Stimulated activated memory B cell treated with anti-CD40 and anti-IgM and Interleukin-4, amounts not matched to agents 10 μg/mL and 1 μg/mL and 100 μg/mL, for 72 hours (primary cell): ENCODE measurements around the gene PLEKHM1.
A peak's percentile ranks its signal among the peaks of the same experiment; 100 is the strongest.
"Not testable (repeated sequence)": the region's sequence is repeated elsewhere in the genome, so short reads cannot be mapped to it uniquely, and the experiment has no call there.

ENCODE experiments used
- ATAC-seq: fragments of 150-1000 bp; cut with Tn5 transposase; 2 replicates; pipeline ENCODE4 v1.10.0; 2021
- H3K27ac Mint-ChIP-seq: one replicate; pipeline ENCODE4 v1.8.0; 2022; ENCODE audit warnings: mild to moderate bottlenecking, mixed read lengths
- H3K27me3 Mint-ChIP-seq: one replicate; pipeline ENCODE4 v1.8.0; 2022; ENCODE audit warnings: mixed read lengths
- H3K36me3 Mint-ChIP-seq: one replicate; pipeline ENCODE4 v1.8.0; 2022; ENCODE audit warnings: mixed read lengths
- H3K4me1 Mint-ChIP-seq: one replicate; pipeline ENCODE4 v1.8.0; 2022; ENCODE audit warnings: mixed read lengths
- H3K4me3 Mint-ChIP-seq: one replicate; pipeline ENCODE4 v1.8.0; 2022; ENCODE audit warnings: mild to moderate bottlenecking, moderate library complexity, mixed read lengths
- H3K9me3 Mint-ChIP-seq: one replicate; pipeline ENCODE4 v1.8.0; 2022; ENCODE audit warnings: mixed read lengths

Gene PLEKHM1

GRCh38 chr17:45482317-45482716 is 8.2 kb downstream of the PLEKHM1 start:
- ATAC-seq, H3K9me3 Mint-ChIP-seq, H3K27ac Mint-ChIP-seq, H3K36me3 Mint-ChIP-seq, H3K4me3 Mint-ChIP-seq, H3K27me3 Mint-ChIP-seq: not testable (repeated sequence)
- H3K4me1 Mint-ChIP-seq: peaks cover 18% of the 10 kb centered on the region

- H3K9me3 Mint-ChIP-seq, H3K27ac Mint-ChIP-seq, H3K27me3 Mint-ChIP-seq, H3K4me3 Mint-ChIP-seq, H3K4me1 Mint-ChIP-seq, ATAC-seq: not testable (repeated sequence)
- H3K36me3 Mint-ChIP-seq: peaks cover 32% of the 10 kb centered on the region
Observed at GRCh38 chr17:45475436-45475835, 15.1 kb downstream of the PLEKHM1 start.

GRCh38 chr17:45472249-45472648 is 18.3 kb downstream of the PLEKHM1 start:
- not testable (repeated sequence) for H3K27me3 Mint-ChIP-seq, H3K9me3 Mint-ChIP-seq, H3K4me1 Mint-ChIP-seq, H3K27ac Mint-ChIP-seq, H3K4me3 Mint-ChIP-seq, ATAC-seq
- H3K36me3 Mint-ChIP-seq: peaks cover 25% of the 10 kb centered on the region

GRCh38 chr17:45469204-45469563 is 21.3 kb downstream of the PLEKHM1 start:
- not testable (repeated sequence) for ATAC-seq, H3K27ac Mint-ChIP-seq, H3K27me3 Mint-ChIP-seq, H3K4me1 Mint-ChIP-seq, H3K4me3 Mint-ChIP-seq, H3K9me3 Mint-ChIP-seq
- peaks cover 10% of the 10 kb centered on the region for H3K36me3 Mint-ChIP-seq

- H3K9me3 Mint-ChIP-seq, H3K4me1 Mint-ChIP-seq, ATAC-seq, H3K4me3 Mint-ChIP-seq, H3K27ac Mint-ChIP-seq, H3K27me3 Mint-ChIP-seq: not testable (repeated sequence)
- peaks cover 10% of the 10 kb centered on the region for H3K36me3 Mint-ChIP-seq
Observed at GRCh38 chr17:45468293-45469203, 22.0 kb downstream of the PLEKHM1 start.

GRCh38 chr17:45461524-45462327 is 28.8 kb downstream of the PLEKHM1 start:
- not testable (repeated sequence) for H3K4me3 Mint-ChIP-seq, H3K9me3 Mint-ChIP-seq, H3K27me3 Mint-ChIP-seq
- H3K27ac Mint-ChIP-seq: peak overlapping the region; percentile 61
- H3K4me1 Mint-ChIP-seq: peaks cover 12% of the 10 kb centered on the region
- peaks cover 11% of the 10 kb centered on the region for H3K36me3 Mint-ChIP-seq
- peak; percentile 99 for ATAC-seq

- not testable (repeated sequence) for ATAC-seq, H3K9me3 Mint-ChIP-seq, H3K4me3 Mint-ChIP-seq, H3K27ac Mint-ChIP-seq, H3K27me3 Mint-ChIP-seq
- peaks cover 12% of the 10 kb centered on the region for H3K4me1 Mint-ChIP-seq
- peaks cover 19% of the 10 kb centered on the region for H3K36me3 Mint-ChIP-seq
Observed at GRCh38 chr17:45460422-45460821, 30.1 kb downstream of the PLEKHM1 start.

GRCh38 chr17:45454341-45454740 is 36.2 kb downstream of the PLEKHM1 start:
- Mint-ChIP-seq H3K4me1 (peaks cover 24% of the 10 kb centered on the region), H3K36me3 (peaks cover 47% of the 10 kb centered on the region)
- H3K9me3 Mint-ChIP-seq, H3K27ac Mint-ChIP-seq, H3K4me3 Mint-ChIP-seq, H3K27me3 Mint-ChIP-seq, ATAC-seq: not testable (repeated sequence)

GRCh38 chr17:45453731-45454130 is 36.8 kb downstream of the PLEKHM1 start:
- H3K9me3 Mint-ChIP-seq: not testable (repeated sequence)

GRCh38 chr17:45453225-45453534 is 37.3 kb downstream of the PLEKHM1 start:
- H3K4me1 Mint-ChIP-seq: peaks cover 24% of the 10 kb centered on the region
- H3K27ac Mint-ChIP-seq, ATAC-seq, H3K9me3 Mint-ChIP-seq, H3K4me3 Mint-ChIP-seq, H3K27me3 Mint-ChIP-seq: not testable (repeated sequence)
- H3K36me3 Mint-ChIP-seq: peaks cover 47% of the 10 kb centered on the region

More at GRCh38 chr17:45453731-45454130, 36.8 kb downstream of the PLEKHM1 start:
- not testable (repeated sequence) for H3K27ac Mint-ChIP-seq, H3K4me3 Mint-ChIP-seq, ATAC-seq, H3K27me3 Mint-ChIP-seq
- Mint-ChIP-seq H3K4me1 (peaks cover 24% of the 10 kb centered on the region), H3K36me3 (peaks cover 47% of the 10 kb centered on the region)

GRCh38 chr17:45452329-45453224 is 37.9 kb downstream of the PLEKHM1 start:
- not testable (repeated sequence) for H3K27ac Mint-ChIP-seq, H3K9me3 Mint-ChIP-seq, H3K27me3 Mint-ChIP-seq
- peak; percentile 66 for ATAC-seq
- peaks cover 24% of the 10 kb centered on the region for H3K4me1 Mint-ChIP-seq
- H3K36me3 Mint-ChIP-seq: peaks cover 47% of the 10 kb centered on the region
- H3K4me3 Mint-ChIP-seq: peak overlapping the region; percentile 14

GRCh38 chr17:45451660-45452059 is 38.9 kb downstream of the PLEKHM1 start:
- peaks cover 24% of the 10 kb centered on the region for H3K4me1 Mint-ChIP-seq
- H3K9me3 Mint-ChIP-seq, H3K4me3 Mint-ChIP-seq, H3K27ac Mint-ChIP-seq, H3K27me3 Mint-ChIP-seq: not testable (repeated sequence)
- peaks cover 46% of the 10 kb centered on the region for H3K36me3 Mint-ChIP-seq
- peak; percentile 58 for ATAC-seq

- Mint-ChIP-seq H3K9me3 (no peaks in the 10 kb centered on the region), H3K4me3 (no peak overlapping the region), H3K27ac (no peak overlapping the region), H3K36me3 (peaks cover 41% of the 10 kb centered on the region), H3K27me3 (no peaks in the 10 kb centered on the region), H3K4me1 (peaks cover 24% of the 10 kb centered on the region)
- no peak for ATAC-seq
Observed at GRCh38 chr17:45451131-45451530, 39.4 kb downstream of the PLEKHM1 start.

GRCh38 chr17:45449708-45450329 is 40.7 kb downstream of the PLEKHM1 start:
- not testable (repeated sequence) for H3K27me3 Mint-ChIP-seq, H3K27ac Mint-ChIP-seq, ATAC-seq, H3K9me3 Mint-ChIP-seq, H3K4me3 Mint-ChIP-seq
- peaks cover 40% of the 10 kb centered on the region for H3K36me3 Mint-ChIP-seq
- peaks cover 24% of the 10 kb centered on the region for H3K4me1 Mint-ChIP-seq

GRCh38 chr17:45449260-45449659 is 41.3 kb downstream of the PLEKHM1 start:
- H3K27me3 Mint-ChIP-seq, H3K4me3 Mint-ChIP-seq, H3K27ac Mint-ChIP-seq, H3K9me3 Mint-ChIP-seq, ATAC-seq: not testable (repeated sequence)
- H3K4me1 Mint-ChIP-seq: peaks cover 20% of the 10 kb centered on the region
- peaks cover 39% of the 10 kb centered on the region for H3K36me3 Mint-ChIP-seq
